VCaP (cell line): Measurements from ENCODE around the gene CFAP61.

Experiments used
- H3K27ac ChIP-seq: fragments of 450-650 bp; 2 replicates; pipeline ENCODE4 v1.5.1; 2017
- CTCF ChIP-seq: fragments of 450-650 bp; conservative IDR thresholded peaks from 2 replicates; pipeline ENCODE4 v1.5.1; 2017; ENCODE audit warnings: mild to moderate bottlenecking, moderate library complexity

The CFAP61 gene

GRCh38 chr20:20391115-20391514, 338.8 kb downstream of the CFAP61 start:
- TF ChIP-seq CTCF, result no peak
- H3K27ac ChIP-seq, result no peak overlapping the region

- no peak overlapping the region for H3K27ac ChIP-seq
- TF ChIP-seq CTCF, result no peak
Observed at GRCh38 chr20:20391766-20392165, 339.4 kb downstream of the CFAP61 start.

- no peak for TF ChIP-seq CTCF
- H3K27ac ChIP-seq, result no peak overlapping the region
Observed at GRCh38 chr20:20393207-20394120, 341.1 kb downstream of the CFAP61 start.

- no peak overlapping the region for H3K27ac ChIP-seq
- no peak for TF ChIP-seq CTCF
Observed at GRCh38 chr20:20395087-20395486, 342.8 kb downstream of the CFAP61 start.

- no peak for TF ChIP-seq CTCF
Observed at GRCh38 chr20:20395903-20396568, 343.7 kb downstream of the CFAP61 start.

GRCh38 chr20:20396794-20397193, 344.5 kb downstream of the CFAP61 start:
- H3K27ac ChIP-seq, result no peak overlapping the region
- TF ChIP-seq CTCF, result no peak

More at GRCh38 chr20:20395903-20396568, 343.7 kb downstream of the CFAP61 start:
- no peak overlapping the region for H3K27ac ChIP-seq

- TF ChIP-seq CTCF, result no peak
Observed at GRCh38 chr20:20398123-20398522, 345.8 kb downstream of the CFAP61 start.

More at GRCh38 chr20:20398123-20398522, 345.8 kb downstream of the CFAP61 start:
- H3K27ac ChIP-seq, result no peak overlapping the region
